GM23248 (cell line): ENCODE measurements around the gene ACMSD. TPM values are rescaled to one million over a fixed set of nuclear protein-coding genes. Genes with fewer than 3 reads are reported as not detected.

Source experiments
- DNase-seq: peaks from one replicate; pipeline ENCODE4 v3.0.0-alpha.2; 2015
- H2AFZ ChIP-seq: fragments of 200-600 bp; sonication (generic); 2 replicates; pipeline ENCODE4 v1.6.1; 2016; ENCODE audit warnings: antibody characterized with exemption
- H3F3A ChIP-seq: fragments of 200-600 bp; sonication (generic); 2 replicates; pipeline ENCODE4 v1.6.1; 2016; ENCODE audit warnings: mild to moderate bottlenecking, antibody characterized with exemption, mixed run types; ENCODE audit not compliant: insufficient read depth
- H3K27ac ChIP-seq: fragments of 200-600 bp; sonication (generic); 2 replicates; pipeline ENCODE4 v1.5.1; 2016; ENCODE audit warnings: mild to moderate bottlenecking
- H3K27me3 ChIP-seq: fragments of 200-600 bp; sonication (generic); replicated peaks from 2 replicates; pipeline ENCODE4 v1.6.1; 2016; ENCODE audit warnings: mild to moderate bottlenecking; ENCODE audit not compliant: insufficient read depth
- H3K36me3 ChIP-seq: fragments of 200-600 bp; sonication (generic); 2 replicates; pipeline ENCODE4 v1.6.1; 2016; ENCODE audit warnings: low read depth, mild to moderate bottlenecking
- H3K4me1 ChIP-seq: fragments of 200-600 bp; sonication (generic); 2 replicates; pipeline ENCODE4 v1.6.1; 2016; ENCODE audit warnings: mild to moderate bottlenecking; ENCODE audit not compliant: insufficient read depth
- H3K4me2 ChIP-seq: fragments of 200-600 bp; sonication (generic); one replicate; pipeline ENCODE4 v1.6.1; 2016; ENCODE audit warnings: mild to moderate bottlenecking; ENCODE audit not compliant: unreplicated experiment
- H3K4me3 ChIP-seq: fragments of 200-600 bp; sonication (generic); 2 replicates; pipeline ENCODE4 v1.5.1; 2016; ENCODE audit warnings: mild to moderate bottlenecking
- H3K79me2 ChIP-seq: fragments of 200-600 bp; sonication (generic); 2 replicates; pipeline ENCODE4 v1.6.1; 2016; ENCODE audit warnings: mild to moderate bottlenecking; ENCODE audit not compliant: insufficient read depth
- H3K9ac ChIP-seq: fragments of 200-600 bp; sonication (generic); 2 replicates; pipeline ENCODE4 v1.6.1; 2016; ENCODE audit warnings: mild to moderate bottlenecking
- H3K9me2 ChIP-seq: fragments of 200-600 bp; sonication (generic); 2 replicates; pipeline ENCODE4 v1.6.1; 2016; ENCODE audit warnings: mixed run types, mild to moderate bottlenecking, moderate library complexity; ENCODE audit not compliant: insufficient read depth
- H3K9me3 ChIP-seq: fragments of 200-600 bp; sonication (generic); one replicate; pipeline ENCODE4 v1.6.1; 2017; ENCODE audit warnings: low read depth
- H4K20me1 ChIP-seq: fragments of 200-600 bp; sonication (generic); 2 replicates; pipeline ENCODE4 v1.6.0; 2016; ENCODE audit not compliant: insufficient read depth
- EZH2 ChIP-seq: fragments of 200-600 bp; sonication (generic); IDR thresholded peaks from 2 replicates; pipeline ENCODE4 v1.6.1; 2018; ENCODE audit warnings: antibody characterized with exemption, mild to moderate bottlenecking; ENCODE audit not compliant: insufficient read depth, poor library complexity, severe bottlenecking
- EZH2phosphoT487 ChIP-seq: fragments of 200-600 bp; sonication (generic); IDR thresholded peaks from 2 replicates; pipeline ENCODE4 v1.6.1; 2018; ENCODE audit warnings: antibody characterized with exemption, moderate library complexity, mild to moderate bottlenecking, low read depth; ENCODE audit not compliant: insufficient read depth
- WGBS, 2 experiments: methylation state at CpG; one replicate each; pipeline ENCODE4 v1.1.6; 2015 to 2017; ENCODE audit warnings: low lambda C conversion rate in 2 of 2, low coverage in 1 of 2; ENCODE audit errors: missing lambda C conversion rate in 2 of 2; 5-methylcytosine and 5-hydroxymethylcytosine counted together
- in situ Hi-C: fragments of 300-500 bp; cut with MboI; formaldehyde crosslinking; loops from 2 replicates; pipeline ENCODE4 v1.15.0; 2020
- polyA plus RNA-seq: library from polyadenylated mRNA; unstranded; fragments of >200 nt; fragmentation: Nextera tagmentation; extraction: Ambion mirVana; gene quantifications from 2 replicates; pipeline ENCODE4 v1.2.1, GENCODE V29; 2016
- total RNA-seq: library from RNA; depleted of rRNA; stranded (reverse); fragments of >200 nt; shearing (Covaris generic); gene quantifications from 2 replicates; pipeline ENCODE4 v1.2.3, GENCODE V29; 2014

The ACMSD gene
- total and polyA plus RNA-seq, 2 experiments from 2014 or later, result not detected

DNA sequence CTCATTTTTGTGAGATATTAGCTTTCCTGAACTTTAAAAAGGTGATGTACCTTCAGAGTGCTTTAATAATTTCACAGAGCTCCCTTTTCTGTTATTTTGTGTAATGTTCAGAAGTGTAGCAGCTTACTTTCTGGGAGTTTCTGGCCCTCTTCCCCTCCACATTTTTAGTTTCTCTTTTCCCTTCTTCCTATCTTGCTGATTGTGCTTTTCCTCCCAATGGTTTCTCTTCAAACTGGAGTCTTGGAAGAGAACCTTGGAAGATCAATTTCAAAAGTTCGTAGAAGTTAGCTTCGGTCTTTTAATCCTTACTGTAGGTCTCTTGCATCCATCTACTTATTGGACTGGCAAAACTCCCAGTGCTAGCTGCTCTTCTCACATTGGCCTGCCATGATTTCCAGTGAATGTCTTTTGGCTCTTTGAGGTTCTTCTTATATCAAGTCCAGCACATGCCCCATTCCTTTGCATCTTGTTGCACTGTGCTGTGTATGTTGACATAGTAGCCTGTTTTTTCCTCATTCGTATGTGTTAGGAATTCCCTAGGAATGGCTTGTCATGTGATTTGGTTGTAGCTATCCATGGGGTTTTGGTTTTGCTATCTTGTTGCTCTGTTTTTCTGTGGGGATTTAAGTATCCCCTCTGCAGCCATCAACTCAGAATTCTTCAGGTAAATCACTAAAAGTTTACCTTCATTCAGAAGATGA is 88.0 kb downstream of the ACMSD start:
- peaks cover 27% of the 10 kb centered on the region for H3K4me1 ChIP-seq
- H3K4me3 ChIP-seq, result no peak overlapping the region
- H2AFZ ChIP-seq, result no peak overlapping the region
- no peak for TF ChIP-seq EZH2phosphoT487
- TF ChIP-seq EZH2, result no peak
- peaks cover 21% of the 10 kb centered on the region for H3F3A ChIP-seq
- in situ Hi-C loops, result no loop called here
- H3K79me2 ChIP-seq, result peaks cover 100% of the 10 kb centered on the region
- H3K36me3 ChIP-seq, result no peaks in the 10 kb centered on the region
- no peak overlapping the region for H3K4me2 ChIP-seq
- WGBS, 2 experiments, result 77% methylated on average over 3 of the region's 3 CpGs
- H3K9me2 ChIP-seq, result no peaks in the 10 kb centered on the region
- H3K9me3 ChIP-seq, result no peaks in the 10 kb centered on the region
- no peak overlapping the region for H3K9ac ChIP-seq
- peaks cover 46% of the 10 kb centered on the region; the same call in 1 of the 2 replicates for H4K20me1 ChIP-seq
- peak; percentile 7 for DNase-seq
- H3K27ac ChIP-seq, result no peak overlapping the region
- H3K27me3 ChIP-seq, result no peaks in the 10 kb centered on the region

GRCh38 chr2:134927195-134927594 is 88.8 kb downstream of the ACMSD start:
- Histone ChIP-seq H3K9ac (no peak overlapping the region), H4K20me1 (peaks cover 42% of the 10 kb centered on the region; the same call in 1 of the 2 replicates), H3K9me3 (no peaks in the 10 kb centered on the region), H3K27me3 (no peaks in the 10 kb centered on the region), H3K4me1 (peaks cover 20% of the 10 kb centered on the region), H3K79me2 (peaks cover 100% of the 10 kb centered on the region), H3K27ac (no peak overlapping the region), H3K4me3 (no peak overlapping the region), H3K36me3 (no peaks in the 10 kb centered on the region), H2AFZ (no peak overlapping the region), H3K4me2 (no peak overlapping the region), H3K9me2 (no peaks in the 10 kb centered on the region), H3F3A (peaks cover 21% of the 10 kb centered on the region)
- in situ Hi-C loops, result no loop called here
- TF ChIP-seq EZH2 (no peak), EZH2phosphoT487 (no peak)
- peak; percentile 58 for DNase-seq
- 94 to 95% methylated on average over 3 of the region's 3 CpGs for WGBS, 2 experiments

- WGBS, 2 experiments, result 86 to 88% methylated on average over 3 of the region's 3 CpGs
- Histone ChIP-seq H3K9me2 (no peaks in the 10 kb centered on the region), H2AFZ (no peak overlapping the region), H3K4me3 (no peak overlapping the region), H3K9me3 (no peaks in the 10 kb centered on the region), H3F3A (no peaks in the 10 kb centered on the region), H3K4me2 (no peak overlapping the region), H3K9ac (no peak overlapping the region), H3K4me1 (peaks cover 20% of the 10 kb centered on the region), H3K36me3 (peaks cover 11% of the 10 kb centered on the region), H3K79me2 (peaks cover 100% of the 10 kb centered on the region), H3K27me3 (no peaks in the 10 kb centered on the region), H4K20me1 (peaks cover 17% of the 10 kb centered on the region; the same call in 1 of the 2 replicates), H3K27ac (no peak overlapping the region)
- TF ChIP-seq EZH2 (no peak), EZH2phosphoT487 (no peak)
- no peak for DNase-seq
- in situ Hi-C loops, result no loop called here
These were observed 94.6 kb downstream of the ACMSD start for GRCh38 chr2:134932864-134933526.

DNA sequence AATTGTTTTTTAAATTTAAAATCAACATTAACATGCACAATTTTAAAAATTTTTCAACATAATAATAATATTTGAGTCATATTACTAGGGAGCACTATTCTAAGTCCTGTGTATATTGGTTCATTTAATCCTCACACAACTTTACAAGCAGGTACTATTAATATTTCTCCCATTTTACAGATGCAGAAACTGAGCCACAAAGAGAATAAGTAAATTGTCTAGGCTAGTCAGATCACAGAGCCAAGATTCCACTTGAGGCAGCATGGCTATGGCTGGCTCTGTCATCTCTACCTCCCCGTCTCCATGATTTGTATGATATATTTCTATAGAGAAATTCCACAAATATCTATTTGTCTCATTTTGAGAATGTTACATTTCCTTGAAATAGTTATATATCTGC is 95.3 kb downstream of the ACMSD start:
- Histone ChIP-seq H3F3A (no peaks in the 10 kb centered on the region), H4K20me1 (peaks cover 14% of the 10 kb centered on the region; the same call in 1 of the 2 replicates), H3K4me1 (peaks cover 20% of the 10 kb centered on the region), H3K27ac (no peak overlapping the region), H3K36me3 (peaks cover 19% of the 10 kb centered on the region), H2AFZ (no peak overlapping the region), H3K4me3 (no peak overlapping the region), H3K9ac (no peak overlapping the region), H3K4me2 (no peak overlapping the region), H3K27me3 (no peaks in the 10 kb centered on the region), H3K9me2 (no peaks in the 10 kb centered on the region), H3K9me3 (no peaks in the 10 kb centered on the region), H3K79me2 (peaks cover 100% of the 10 kb centered on the region)
- in situ Hi-C loops, result no loop called here
- TF ChIP-seq EZH2phosphoT487, result no peak
- no peak for TF ChIP-seq EZH2
- 96 to 100% methylated on average over 1 of the region's 1 CpG for WGBS, 2 experiments
- DNase-seq, result no peak
